ENCODE results near the gene C10orf90.
"Not testable (repeated sequence)": the region's sequence is repeated elsewhere in the genome, so short reads cannot be mapped to it uniquely, and the experiment has no call there.

Gene C10orf90

DNA sequence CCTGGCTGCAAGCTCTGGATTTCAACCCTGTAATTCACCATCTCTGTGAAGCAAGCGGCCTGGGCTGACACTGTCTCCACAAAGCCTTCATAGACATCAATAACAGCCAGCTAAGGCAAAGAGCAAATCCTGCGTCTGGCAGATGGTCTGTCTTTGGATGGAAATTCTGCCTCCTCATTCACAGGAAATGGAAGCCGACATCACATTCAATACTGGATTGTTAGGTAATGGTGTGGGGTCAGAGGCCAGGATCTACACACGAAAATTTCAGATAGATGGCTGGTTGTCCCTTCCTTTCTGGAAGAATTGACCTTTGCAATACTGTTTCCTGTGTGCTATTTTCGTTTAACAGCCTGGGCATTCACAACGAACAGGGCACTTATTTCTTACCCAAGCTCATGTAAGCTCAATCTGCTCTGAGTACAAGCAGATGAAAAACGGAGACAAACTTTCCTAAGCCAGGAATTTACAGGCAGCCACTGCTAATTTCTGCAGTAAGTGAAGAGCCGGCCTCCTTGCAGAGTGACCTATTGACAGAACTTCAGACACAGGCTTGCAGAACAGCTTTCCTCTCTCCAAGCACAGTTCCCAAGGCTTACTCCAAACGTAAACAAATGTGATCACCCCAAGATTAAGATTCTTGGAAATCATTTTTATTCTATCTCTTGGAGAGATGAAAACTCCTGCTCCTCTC, 279.2 kb downstream of the C10orf90 start:
- DNase-seq (ENCODE audit: low spot score) = no peak

DNA sequence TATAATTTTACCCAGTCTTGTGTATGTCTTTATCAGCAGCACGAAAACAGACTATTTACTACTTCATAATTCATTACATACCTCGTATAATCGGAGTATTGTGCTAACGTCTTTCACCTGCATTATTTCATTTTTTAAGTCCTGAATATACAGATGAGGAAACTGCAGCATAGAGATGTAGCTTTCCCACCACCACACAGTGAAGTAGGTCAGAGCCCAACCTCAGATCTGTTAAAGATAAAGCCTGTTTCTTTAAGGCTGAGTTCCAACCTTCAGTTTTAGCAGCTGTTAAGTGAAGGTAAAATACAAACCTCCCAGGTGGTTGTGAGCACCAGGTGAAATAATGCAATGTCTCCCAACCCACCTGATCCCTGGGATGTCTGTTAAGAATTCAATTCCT, 280.2 kb downstream of the C10orf90 start:
- no peak for DNase-seq (ENCODE audit: low spot score)

GRCh38 chr10:126387931-126388911, 282.3 kb downstream of the C10orf90 start, which contains the start of gene ADAM12:
ADAM12 (minus strand) TSS chr10:126388477; CDS start chr10:126388145, 332 bp downstream.
- DNase-seq (ENCODE audit: low spot score) = no peak

- DNase-seq (ENCODE audit: low spot score) = no peak
These were observed 283.2 kb downstream of the C10orf90 start for GRCh38 chr10:126387041-126387921.

DNA sequence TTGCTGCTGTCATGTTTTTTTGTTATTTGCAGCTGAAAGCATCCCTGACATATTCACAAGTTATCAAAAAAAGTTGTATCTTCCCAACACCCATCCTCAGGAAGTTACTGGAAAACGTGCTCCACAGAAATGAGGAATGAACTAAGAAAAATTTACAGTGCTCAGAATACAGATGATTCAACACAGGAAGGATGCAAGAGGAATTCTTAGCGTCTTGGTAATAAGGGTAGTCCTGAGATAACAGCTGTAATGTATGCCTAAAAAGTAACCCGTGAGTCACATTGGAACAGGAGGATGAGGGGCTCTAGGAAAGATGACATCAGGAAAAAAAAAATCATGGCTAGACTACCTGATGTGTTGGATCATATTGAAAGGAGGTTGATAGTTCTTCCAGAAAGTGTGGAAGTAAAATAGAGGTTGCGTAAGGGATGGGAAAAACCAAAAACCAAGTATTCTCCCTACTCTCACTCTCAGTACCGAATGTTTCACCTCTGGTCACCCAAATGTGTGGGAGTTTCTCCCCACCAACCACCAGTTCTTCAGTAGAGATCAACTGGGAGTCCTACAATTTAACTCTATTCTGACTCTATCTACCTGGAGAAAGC, 286.1 kb downstream of the C10orf90 start:
- DNase-seq (ENCODE audit: low spot score) = no peak

GRCh38 chr10:126380352-126381076, 290.0 kb downstream of the C10orf90 start:
- no peak for DNase-seq (ENCODE audit: low spot score)

DNA sequence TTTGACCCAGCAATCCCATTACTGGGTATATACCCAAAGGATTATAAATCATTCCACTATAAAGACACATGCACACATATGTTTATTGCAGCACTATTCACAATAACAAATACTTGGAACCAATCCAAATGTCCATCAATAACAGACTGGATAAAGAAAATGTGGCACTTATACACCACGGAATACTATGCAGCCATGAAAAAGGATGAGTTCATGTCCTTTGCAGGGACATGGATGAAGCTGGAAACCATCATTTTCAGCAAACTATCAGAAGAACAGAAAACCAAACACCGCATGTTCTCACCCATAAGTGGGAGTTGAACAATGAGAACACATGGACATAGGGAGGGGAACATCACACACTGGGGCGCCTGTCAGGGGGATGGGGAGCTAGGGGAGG, 291.3 kb downstream of the C10orf90 start:
- not testable (repeated sequence) for DNase-seq (ENCODE audit: low spot score)

GRCh38 chr10:126376956-126377355, 293.5 kb downstream of the C10orf90 start:
- DNase-seq (ENCODE audit: low spot score) = no peak

- no peak for DNase-seq (ENCODE audit: low spot score)
These were observed 294.5 kb downstream of the C10orf90 start for GRCh38 chr10:126375926-126376554.

GRCh38 chr10:126375299-126375698, 295.2 kb downstream of the C10orf90 start:
- no peak for DNase-seq (ENCODE audit: low spot score)
